Ascending aorta (tissue), 2 donors: Measurements from ENCODE around the gene SLC5A8. TPM values are rescaled to one million over a fixed set of nuclear protein-coding genes. Genes with fewer than 3 reads are reported as not detected.

Source experiments
- DNase-seq, 2 donors: peaks; one replicate each; pipeline ENCODE4 v3.0.0-alpha.2; 2019; ENCODE audit warnings: low spot score in 2 of 2
- H3K27ac ChIP-seq, 2 donors: fragments of 200-600 bp; sonication (generic); one replicate each; pipeline ENCODE4 v1.5.1; 2016 to 2017; ENCODE audit warnings: mild to moderate bottlenecking in 1 of 2
- H3K27me3 ChIP-seq: fragments of 200-600 bp; sonication (generic); one replicate; pipeline ENCODE4 v1.5.1; 2017
- H3K36me3 ChIP-seq, 2 donors: fragments of 200-600 bp; sonication (generic); one replicate each; pipeline ENCODE4 v1.5.1; 2016
- H3K4me1 ChIP-seq, 2 donors: fragments of 200-600 bp; sonication (generic); one replicate each; pipeline ENCODE4 v1.5.1; 2016 to 2017; ENCODE audit warnings: mild to moderate bottlenecking in 1 of 2
- H3K4me3 ChIP-seq, 2 donors: fragments of 200-600 bp; sonication (generic); one replicate each; pipeline ENCODE4 v1.5.1; 2016 to 2017; ENCODE audit warnings: mild to moderate bottlenecking in 1 of 2
- H3K9me3 ChIP-seq, 2 donors: fragments of 200-600 bp; sonication (generic); one replicate each; pipeline ENCODE4 v1.5.1; 2016
- CTCF ChIP-seq, 3 experiments: fragments of 200-600 bp in 2 of 3; fragments of 450-650 bp in 1 of 3; sonication (generic) in 2 of 3; IDR thresholded peaks; one replicate each; pipeline ENCODE4 v1.5.1; 2016 to 2019; ENCODE audit warnings: antibody characterized with exemption in 3 of 3, mild to moderate bottlenecking in 1 of 3, moderate library complexity in 1 of 3
- intact Hi-C: fragments of 100-400 bp; cut with DNase I; formaldehyde crosslinking; loops from one replicate; pipeline ENCODE4 v1.15.1; 2023
- total RNA-seq: library from RNA; depleted of rRNA; stranded (reverse); fragments of >200 nt; gene quantifications from one replicate; pipeline ENCODE4 v1.1.0, GENCODE V29; 2016

The SLC5A8 gene
- total RNA-seq, 1 donor from 2014 or later = 0.11 TPM

GRCh38 chr12:101200145-101200544 is 9.9 kb downstream of the SLC5A8 start:
- H3K4me1 ChIP-seq = no peaks in the 10 kb centered on the region
- DNase-seq = no peak
- H3K27ac ChIP-seq = no peak overlapping the region
- H3K36me3 ChIP-seq = no peaks in the 10 kb centered on the region
- H3K4me3 ChIP-seq = no peak overlapping the region
- intact Hi-C loops = no loop called here
- TF ChIP-seq CTCF (IDR thresholded peaks at IDR 0.05) = no peak
- H3K27me3 ChIP-seq = no peaks in the 10 kb centered on the region
- H3K9me3 ChIP-seq = no peaks in the 10 kb centered on the region

- Histone ChIP-seq H3K4me3 (no peak overlapping the region), H3K27me3 (no peaks in the 10 kb centered on the region), H3K9me3 (no peaks in the 10 kb centered on the region), H3K27ac (no peak overlapping the region), H3K36me3 (no peaks in the 10 kb centered on the region), H3K4me1 (no peaks in the 10 kb centered on the region)
- DNase-seq = no peak
- no peak for TF ChIP-seq CTCF (IDR thresholded peaks at IDR 0.05)
- intact Hi-C loops = no loop called here
These were observed 23.7 kb downstream of the SLC5A8 start for GRCh38 chr12:101186291-101186690.

- H3K36me3 ChIP-seq = no peaks in the 10 kb centered on the region
- H3K27me3 ChIP-seq = no peaks in the 10 kb centered on the region
- intact Hi-C loops = no loop called here
- no peak for DNase-seq
- H3K4me1 ChIP-seq = no peaks in the 10 kb centered on the region
- H3K27ac ChIP-seq = no peak overlapping the region
- H3K9me3 ChIP-seq = no peaks in the 10 kb centered on the region
- no peak for TF ChIP-seq CTCF (IDR thresholded peaks at IDR 0.05)
- H3K4me3 ChIP-seq = no peak overlapping the region
These were observed 28.3 kb downstream of the SLC5A8 start for GRCh38 chr12:101181776-101182175.

- H3K4me1 ChIP-seq = no peaks in the 10 kb centered on the region
- no peak for TF ChIP-seq CTCF (IDR thresholded peaks at IDR 0.05)
- H3K27ac ChIP-seq = no peak overlapping the region
- DNase-seq = no peak
- H3K36me3 ChIP-seq = no peaks in the 10 kb centered on the region
- intact Hi-C loops = no loop called here
- H3K4me3 ChIP-seq = no peak overlapping the region
- H3K9me3 ChIP-seq = no peaks in the 10 kb centered on the region
- no peaks in the 10 kb centered on the region for H3K27me3 ChIP-seq
These were observed 35.5 kb downstream of the SLC5A8 start for GRCh38 chr12:101174541-101174940.

- DNase-seq = no peak
- intact Hi-C loops = no loop called here
- H3K27me3 ChIP-seq = no peaks in the 10 kb centered on the region
- H3K27ac ChIP-seq = no peak overlapping the region
- no peaks in the 10 kb centered on the region for H3K4me1 ChIP-seq
- no peak overlapping the region for H3K4me3 ChIP-seq
- TF ChIP-seq CTCF (IDR thresholded peaks at IDR 0.05) = no peak
- H3K9me3 ChIP-seq = no peaks in the 10 kb centered on the region
- no peaks in the 10 kb centered on the region for H3K36me3 ChIP-seq
These were observed 36.8 kb downstream of the SLC5A8 start for GRCh38 chr12:101173197-101173749.

GRCh38 chr12:101172316-101172715 is 37.7 kb downstream of the SLC5A8 start:
- no peak for DNase-seq
- H3K27me3 ChIP-seq = no peaks in the 10 kb centered on the region
- no peaks in the 10 kb centered on the region for H3K9me3 ChIP-seq
- no peak for TF ChIP-seq CTCF (IDR thresholded peaks at IDR 0.05)
- H3K4me1 ChIP-seq = no peaks in the 10 kb centered on the region
- intact Hi-C loops = no loop called here
- no peak overlapping the region for H3K4me3 ChIP-seq
- H3K36me3 ChIP-seq = no peaks in the 10 kb centered on the region
- no peak overlapping the region for H3K27ac ChIP-seq
